Activated CD4-positive, alpha-beta T cell treated with anti-CD3 and anti-CD28 coated beads for 48 hours (primary cell): ENCODE measurements around the gene TBC1D5.
"Not testable (repeated sequence)": the region's sequence is repeated elsewhere in the genome, so short reads cannot be mapped to it uniquely, and the experiment has no call there.

Source experiments
- DNase-seq: peaks from one replicate; pipeline ENCODE4 v3.0.0-alpha.2; 2020

The TBC1D5 gene

GRCh38 chr3:17392516-17392915 is 349.9 kb downstream of the TBC1D5 start:
- DNase-seq: not testable (repeated sequence)

GRCh38 chr3:17390785-17391184 is 351.6 kb downstream of the TBC1D5 start:
- no peak for DNase-seq

- no peak for DNase-seq
These were observed 355.3 kb downstream of the TBC1D5 start for GRCh38 chr3:17387108-17387507.

GRCh38 chr3:17386432-17386831 is 356.0 kb downstream of the TBC1D5 start:
- DNase-seq: no peak

- DNase-seq: no peak
These were observed 357.7 kb downstream of the TBC1D5 start for GRCh38 chr3:17384567-17385296.

GRCh38 chr3:17373304-17373703 is 369.1 kb downstream of the TBC1D5 start:
- no peak for DNase-seq

GRCh38 chr3:17372362-17373210 is 369.8 kb downstream of the TBC1D5 start:
- no peak for DNase-seq

- no peak for DNase-seq
These were observed 372.5 kb downstream of the TBC1D5 start for GRCh38 chr3:17369973-17370372.

- no peak for DNase-seq
These were observed 375.3 kb downstream of the TBC1D5 start for GRCh38 chr3:17367171-17367570.

GRCh38 chr3:17360991-17361390 is 381.4 kb downstream of the TBC1D5 start:
- no peak for DNase-seq

- no peak for DNase-seq
These were observed 382.5 kb downstream of the TBC1D5 start for GRCh38 chr3:17359911-17360310.

- DNase-seq: no peak
These were observed 385.3 kb downstream of the TBC1D5 start for GRCh38 chr3:17357035-17357710.

GRCh38 chr3:17356585-17356984 is 385.8 kb downstream of the TBC1D5 start:
- no peak for DNase-seq

- DNase-seq: no peak
These were observed 386.8 kb downstream of the TBC1D5 start for GRCh38 chr3:17355591-17355990.

GRCh38 chr3:17354341-17354740 is 388.1 kb downstream of the TBC1D5 start:
- no peak for DNase-seq

GRCh38 chr3:17352620-17353019 is 389.8 kb downstream of the TBC1D5 start:
- DNase-seq: no peak

- DNase-seq: not testable (repeated sequence)
These were observed 391.2 kb downstream of the TBC1D5 start for GRCh38 chr3:17351193-17351592.

GRCh38 chr3:17349093-17349492 is 393.3 kb downstream of the TBC1D5 start:
- no peak for DNase-seq

- no peak for DNase-seq
These were observed 400.3 kb downstream of the TBC1D5 start for GRCh38 chr3:17342119-17342518.

GRCh38 chr3:17340693-17341092 is 401.7 kb downstream of the TBC1D5 start:
- DNase-seq: no peak

GRCh38 chr3:17340261-17340660 is 402.2 kb downstream of the TBC1D5 start:
- no peak for DNase-seq

GRCh38 chr3:17339132-17339575 is 403.3 kb downstream of the TBC1D5 start:
- no peak for DNase-seq

GRCh38 chr3:17336291-17336690 is 406.1 kb downstream of the TBC1D5 start:
- no peak for DNase-seq

- no peak for DNase-seq
These were observed 408.5 kb downstream of the TBC1D5 start for GRCh38 chr3:17333893-17334292.
